Esophagus (tissue), 2 donors: ENCODE data around the gene FAM168A. TPM values are rescaled to one million over a fixed set of nuclear protein-coding genes. Genes with fewer than 3 reads are reported as not detected.
"Not testable (repeated sequence)": the region's sequence is repeated elsewhere in the genome, so short reads cannot be mapped to it uniquely, and the experiment has no call there.

Experiments used
- H3K27ac ChIP-seq, 2 donors: one replicate each; pipeline ENCODE4 v1.5.1; 2013; ENCODE audit warnings: low read depth in 2 of 2, mild to moderate bottlenecking in 2 of 2, inconsistent platforms in 1 of 2, low read length in 1 of 2, moderate library complexity in 1 of 2
- H3K27me3 ChIP-seq, 2 donors: one replicate each; pipeline ENCODE4 v1.6.1; 2013; ENCODE audit warnings: low read length in 2 of 2, control low read depth in 1 of 2, mild to moderate bottlenecking in 1 of 2; ENCODE audit not compliant: insufficient read depth in 2 of 2, control insufficient read depth in 1 of 2
- H3K36me3 ChIP-seq, 2 donors: one replicate each; pipeline ENCODE4 v1.6.1; 2013; ENCODE audit warnings: low read length in 1 of 2; ENCODE audit not compliant: control insufficient read depth in 2 of 2, insufficient read depth in 2 of 2
- H3K4me1 ChIP-seq, 2 donors: one replicate each; pipeline ENCODE4 v1.6.1; 2013; ENCODE audit warnings: low read length in 1 of 2; ENCODE audit not compliant: control insufficient read depth in 2 of 2, insufficient read depth in 2 of 2
- H3K4me3 ChIP-seq, 2 donors: one replicate each; pipeline ENCODE4 v1.5.1; 2013; ENCODE audit warnings: low read length in 2 of 2, mild to moderate bottlenecking in 2 of 2, low read depth in 1 of 2, moderate library complexity in 1 of 2
- H3K9me3 ChIP-seq, 2 donors: one replicate each; pipeline ENCODE4 v1.6.1; 2013; ENCODE audit warnings: mild to moderate bottlenecking in 2 of 2, low read depth in 1 of 2, low read length in 1 of 2, moderate library complexity in 1 of 2; ENCODE audit not compliant: control insufficient read depth in 2 of 2, insufficient read depth in 1 of 2
- WGBS, 2 donors: extraction: QIAGEN DNeasy Blood & Tissue Kit; methylation state at CpG; one replicate each; pipeline ENCODE4 v1.1.7; 2013; 5-methylcytosine and 5-hydroxymethylcytosine counted together
- polyA plus RNA-seq, 2 donors: library from polyadenylated mRNA; stranded (reverse); fragments of 200-250 nt; gene quantifications; one replicate each; pipeline ENCODE4 v1.2.3, GENCODE V29; 2013
- donor health status: healthy with polysubstance abuse.
- donor health status: Bipolar disorder and iron deficiency.

FAM168A gene
- polyA plus RNA-seq, 2 donors: 4.0 TPM

GRCh38 chr11:73579641-73580434 lies 18.1 kb downstream of the FAM168A start:
- Histone ChIP-seq H3K9me3 (no peaks in the 10 kb centered on the region), H3K4me3 (no peak overlapping the region), H3K27me3 (no peaks in the 10 kb centered on the region), H3K4me1 (no peaks in the 10 kb centered on the region), H3K36me3 (peaks cover 0 to 4% of the 10 kb centered on the region in 2 donors), H3K27ac (no peak overlapping the region)
- 95 to 97% methylated on average over 8 of the region's 8 CpGs for WGBS, 2 donors

GRCh38 chr11:73578592-73579185 lies 19.2 kb downstream of the FAM168A start:
- Histone ChIP-seq H3K9me3 (no peaks in the 10 kb centered on the region), H3K36me3 (peaks cover 0 to 4% of the 10 kb centered on the region in 2 donors), H3K4me3 (no peak overlapping the region), H3K27ac (no peak overlapping the region), H3K27me3 (no peaks in the 10 kb centered on the region), H3K4me1 (no peaks in the 10 kb centered on the region)
- 60 to 65% methylated on average over 2 of the region's 2 CpGs for WGBS, 2 donors

GRCh38 chr11:73577496-73577917 lies 20.4 kb downstream of the FAM168A start:
- no peaks in the 10 kb centered on the region for H3K9me3 ChIP-seq
- peaks cover 0 to 4% of the 10 kb centered on the region in 2 donors for H3K36me3 ChIP-seq
- no peaks in the 10 kb centered on the region for H3K4me1 ChIP-seq
- H3K27ac ChIP-seq: no peak overlapping the region
- no peak overlapping the region for H3K4me3 ChIP-seq
- H3K27me3 ChIP-seq: no peaks in the 10 kb centered on the region
- WGBS, 2 donors: 48 to 68% methylated on average over 1 of the region's 1 CpG

GRCh38 chr11:73576185-73576614 lies 21.7 kb downstream of the FAM168A start:
- no peaks in the 10 kb centered on the region for H3K4me1 ChIP-seq
- H3K27me3 ChIP-seq: no peaks in the 10 kb centered on the region
- H3K9me3 ChIP-seq: no peaks in the 10 kb centered on the region
- no peak overlapping the region for H3K27ac ChIP-seq
- WGBS, 2 donors: 89 to 90% methylated on average over 4 of the region's 4 CpGs
- no peak overlapping the region for H3K4me3 ChIP-seq
- peaks cover 0 to 4% of the 10 kb centered on the region in 2 donors for H3K36me3 ChIP-seq

GRCh38 chr11:73571982-73572381 lies 25.9 kb downstream of the FAM168A start:
- H3K4me1 ChIP-seq, H3K9me3 ChIP-seq, H3K27ac ChIP-seq, H3K4me3 ChIP-seq, H3K27me3 ChIP-seq, H3K36me3 ChIP-seq: not testable (repeated sequence)
- 90 to 97% methylated on average over 22 to 30 of the region's 30 CpGs for WGBS, 2 donors

GRCh38 chr11:73570415-73571114 lies 27.3 kb downstream of the FAM168A start:
- 48 to 78% methylated on average over 1 of the region's 1 CpG for WGBS, 2 donors
- Histone ChIP-seq H3K9me3 (no peaks in the 10 kb centered on the region), H3K4me3 (no peak overlapping the region), H3K27ac (no peak overlapping the region), H3K4me1 (no peaks in the 10 kb centered on the region), H3K27me3 (no peaks in the 10 kb centered on the region), H3K36me3 (no peaks in the 10 kb centered on the region)

GRCh38 chr11:73566977-73567755 lies 30.7 kb downstream of the FAM168A start:
- no peaks in the 10 kb centered on the region for H3K9me3 ChIP-seq
- H3K27me3 ChIP-seq: no peaks in the 10 kb centered on the region
- no peaks in the 10 kb centered on the region for H3K36me3 ChIP-seq
- no peak overlapping the region for H3K27ac ChIP-seq
- 72 to 76% methylated on average over 8 of the region's 8 CpGs for WGBS, 2 donors
- no peak overlapping the region for H3K4me3 ChIP-seq
- no peaks in the 10 kb centered on the region for H3K4me1 ChIP-seq

GRCh38 chr11:73566422-73566821 lies 31.5 kb downstream of the FAM168A start:
- Histone ChIP-seq H3K27ac (no peak overlapping the region), H3K4me1 (no peaks in the 10 kb centered on the region), H3K27me3 (no peaks in the 10 kb centered on the region), H3K4me3 (no peak overlapping the region), H3K9me3 (no peaks in the 10 kb centered on the region), H3K36me3 (no peaks in the 10 kb centered on the region)

- Histone ChIP-seq H3K27me3 (no peaks in the 10 kb centered on the region), H3K4me3 (no peak overlapping the region), H3K9me3 (no peaks in the 10 kb centered on the region), H3K27ac (no peak overlapping the region), H3K4me1 (no peaks in the 10 kb centered on the region), H3K36me3 (no peaks in the 10 kb centered on the region)
- 86 to 97% methylated on average over 1 of the region's 1 CpG for WGBS, 2 donors
Measured at GRCh38 chr11:73565804-73566203, 32.1 kb downstream of the FAM168A start.
